Stimulated activated CD4-positive, alpha-beta T cell treated with anti-CD3 and anti-CD28 coated beads, Interleukin-1b, Interleukin-23, amount 100 ng/mL, for 24 hours (primary cell): ENCODE measurements around the gene PCDHAC1.

ENCODE experiments used
- DNase-seq, 4 experiments: peaks; one replicate each; pipeline ENCODE4 v3.0.0-alpha.2; 2020; ENCODE audit warnings: low read depth in 4 of 4, low spot score in 1 of 4

Gene PCDHAC1

GRCh38 chr5:140967226-140967893, 41.3 kb downstream of the PCDHAC1 start:
- no peak for DNase-seq

- no peak for DNase-seq
These were observed 43.8 kb downstream of the PCDHAC1 start for GRCh38 chr5:140969880-140970279.

- DNase-seq = no peak
These were observed 47.5 kb downstream of the PCDHAC1 start for GRCh38 chr5:140973550-140973949.

GRCh38 chr5:140977003-140977402, 50.9 kb downstream of the PCDHAC1 start:
- DNase-seq = no peak

- no peak for DNase-seq
These were observed 52.2 kb downstream of the PCDHAC1 start for GRCh38 chr5:140978260-140978659.

GRCh38 chr5:140978983-140979382, 52.9 kb downstream of the PCDHAC1 start:
- DNase-seq = no peak
